K562 (cell line): ENCODE measurements around the gene ITGAD. TPM values are rescaled to one million over a fixed set of nuclear protein-coding genes. Genes with fewer than 3 reads are reported as not detected.
A peak's percentile ranks its signal among the peaks of the same experiment; 100 is the strongest.

Experiments used
- BHLHE40 ChIP-seq: IDR thresholded peaks from 2 replicates; pipeline ENCODE4 v1.6.1; 2011; ENCODE audit warnings: low read length, improper control_type of control experiment
- CBX8 ChIP-seq: fragments of 200-600 bp; sonication (generic); IDR thresholded peaks from 2 replicates; pipeline ENCODE4 v1.6.1; 2012; ENCODE audit warnings: borderline replicate concordance, mixed run types, low read depth, mild to moderate bottlenecking, moderate library complexity, mixed read lengths, low read length, control low read depth, inconsistent platforms; ENCODE audit not compliant: poor library complexity, severe bottlenecking; ENCODE audit errors: extremely low read depth
- NCOA4 ChIP-seq: fragments of 450-650 bp; IDR thresholded peaks from 2 replicates; pipeline ENCODE4 v1.6.1; 2018; ENCODE audit warnings: mild to moderate bottlenecking; ENCODE audit not compliant: partially characterized antibody
- OTX1 ChIP-seq: fragments of 450-650 bp; formaldehyde crosslinking; IDR thresholded peaks from 2 replicates; pipeline ENCODE4 v1.4.0; 2022; ENCODE audit warnings: mild to moderate bottlenecking
- POLR2H ChIP-seq: IDR thresholded peaks from 2 replicates; pipeline ENCODE4 v1.6.1; 2016; ENCODE audit warnings: missing genetic modification characterization, low read depth, mild to moderate bottlenecking, control low read depth, missing compliant biosample characterization, moderate library complexity
- PPARD ChIP-seq: fragments of 250-450 bp; sonication (Bioruptor Pico); IDR thresholded peaks from 2 replicates; pipeline ENCODE4 v1.8.0; 2022; ENCODE audit warnings: inconsistent platforms, mild to moderate bottlenecking, moderate library complexity
- TCF3 ChIP-seq: sonication (generic); formaldehyde crosslinking; IDR thresholded peaks from 2 replicates; pipeline ENCODE4 v1.4.0; 2020; ENCODE audit warnings: mild to moderate bottlenecking, missing genetic modification reagents
- ZFPM2 ChIP-seq: fragments of 250-450 bp; sonication (Bioruptor Pico); IDR thresholded peaks from 2 replicates; pipeline ENCODE4 v1.5.1; 2022; ENCODE audit warnings: mild to moderate bottlenecking
- ZNF146 ChIP-seq: IDR thresholded peaks from one replicate; pipeline ENCODE4 v1.6.1; 2018; ENCODE audit warnings: missing compliant biosample characterization; ENCODE audit not compliant: unreplicated experiment
- ZNF408 ChIP-seq: fragments of 250-450 bp; sonication (Bioruptor Pico); IDR thresholded peaks from 2 replicates; pipeline ENCODE4 v1.4.0; 2020; ENCODE audit warnings: low read depth, mild to moderate bottlenecking, moderate library complexity
- ZNF444 ChIP-seq: fragments of 250-450 bp; sonication (Bioruptor Pico); IDR thresholded peaks from 2 replicates; pipeline ENCODE4 v1.4.0; 2020; ENCODE audit warnings: mild to moderate bottlenecking, moderate library complexity
- ZNF507 ChIP-seq: conservative IDR thresholded peaks from 2 replicates; pipeline ENCODE4 v1.6.1; 2017; ENCODE audit warnings: missing genetic modification characterization, missing compliant biosample characterization
- polyA plus RNA-seq, 8 experiments: library from polyadenylated mRNA; depleted of rRNA in 4 of 8; stranded (reverse) in 5 of 8; unstranded in 3 of 8; fragments of >200 nt; fragmentation: Nextera tagmentation in 2 of 8; fragmentation: Illumina TruSeq in 1 of 8; extraction: Ambion mirVana in 2 of 8; extraction: Trizol in 1 of 8; gene quantifications; 2 replicates each; pipeline versions ENCODE4 v1.2.1 to v1.2.3, GENCODE V29; 2011 to 2014; ENCODE audit warnings: inconsistent platforms in 1 of 8, missing spikeins in 1 of 8
- total RNA-seq, 7 experiments: library from RNA; depleted of rRNA in 6 of 7; stranded (reverse); fragments of >200 nt in 6 of 7; fragmentation: Illumina TruSeq in 2 of 7; extraction: Trizol in 2 of 7; gene quantifications; 2 replicates each; pipeline versions ENCODE4 v1.2.1 to v1.2.3, GENCODE V29; 2011 to 2021; ENCODE audit warnings: low replicate concordance in 1 of 7
- TF ChIP-seq, protein P1 (sequence below), 2 experiments: fragments of 450-650 bp; formaldehyde crosslinking in 1 of 2; IDR thresholded peaks; 2 replicates each; pipeline versions ENCODE4 v1.4.0 to v1.6.1; 2014 to 2020; ENCODE audit warnings: mild to moderate bottlenecking in 2 of 2, borderline replicate concordance in 1 of 2, low read depth in 1 of 2
- TF ChIP-seq, protein P2 (sequence below): fragments of 450-650 bp; IDR thresholded peaks from 2 replicates; pipeline ENCODE4 v1.6.1; 2017; ENCODE audit warnings: antibody characterized with exemption

ITGAD gene
- total and polyA plus RNA-seq, 9 of the 15 experiments (the other 6 are each of a cell fraction or from before 2014, with no cell fraction given), result not detected

- TF ChIP-seq TCF3 (CRISPR knock-in tag), result no peak
- no peak for TF ChIP-seq POLR2H
- no peak for TF ChIP-seq NCOA4
- TF ChIP-seq, protein P1, sequence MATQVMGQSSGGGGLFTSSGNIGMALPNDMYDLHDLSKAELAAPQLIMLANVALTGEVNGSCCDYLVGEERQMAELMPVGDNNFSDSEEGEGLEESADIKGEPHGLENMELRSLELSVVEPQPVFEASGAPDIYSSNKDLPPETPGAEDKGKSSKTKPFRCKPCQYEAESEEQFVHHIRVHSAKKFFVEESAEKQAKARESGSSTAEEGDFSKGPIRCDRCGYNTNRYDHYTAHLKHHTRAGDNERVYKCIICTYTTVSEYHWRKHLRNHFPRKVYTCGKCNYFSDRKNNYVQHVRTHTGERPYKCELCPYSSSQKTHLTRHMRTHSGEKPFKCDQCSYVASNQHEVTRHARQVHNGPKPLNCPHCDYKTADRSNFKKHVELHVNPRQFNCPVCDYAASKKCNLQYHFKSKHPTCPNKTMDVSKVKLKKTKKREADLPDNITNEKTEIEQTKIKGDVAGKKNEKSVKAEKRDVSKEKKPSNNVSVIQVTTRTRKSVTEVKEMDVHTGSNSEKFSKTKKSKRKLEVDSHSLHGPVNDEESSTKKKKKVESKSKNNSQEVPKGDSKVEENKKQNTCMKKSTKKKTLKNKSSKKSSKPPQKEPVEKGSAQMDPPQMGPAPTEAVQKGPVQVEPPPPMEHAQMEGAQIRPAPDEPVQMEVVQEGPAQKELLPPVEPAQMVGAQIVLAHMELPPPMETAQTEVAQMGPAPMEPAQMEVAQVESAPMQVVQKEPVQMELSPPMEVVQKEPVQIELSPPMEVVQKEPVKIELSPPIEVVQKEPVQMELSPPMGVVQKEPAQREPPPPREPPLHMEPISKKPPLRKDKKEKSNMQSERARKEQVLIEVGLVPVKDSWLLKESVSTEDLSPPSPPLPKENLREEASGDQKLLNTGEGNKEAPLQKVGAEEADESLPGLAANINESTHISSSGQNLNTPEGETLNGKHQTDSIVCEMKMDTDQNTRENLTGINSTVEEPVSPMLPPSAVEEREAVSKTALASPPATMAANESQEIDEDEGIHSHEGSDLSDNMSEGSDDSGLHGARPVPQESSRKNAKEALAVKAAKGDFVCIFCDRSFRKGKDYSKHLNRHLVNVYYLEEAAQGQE (IDR thresholded peaks at IDR 0.05; ENCODE audit: borderline replicate concordance), result peak; percentile 64
- TF ChIP-seq, protein P1 (CRISPR knock-in tag; IDR thresholded peaks at IDR 0.05; ENCODE audit: low read depth), result no peak
- TF ChIP-seq BHLHE40, result no peak
- TF ChIP-seq ZNF408 (CRISPR knock-in tag), result no peak
- no peak for TF ChIP-seq PPARD (CRISPR knock-in tag)
- no peak for TF ChIP-seq ZFPM2 (CRISPR knock-in tag)
- no peak for TF ChIP-seq OTX1 (CRISPR knock-in tag)
- TF ChIP-seq ZNF507 (tag), result no peak
- no peak for TF ChIP-seq ZNF444 (CRISPR knock-in tag)
- TF ChIP-seq ZNF146 (CRISPR knock-in tag), result no peak
- TF ChIP-seq, protein P2, sequence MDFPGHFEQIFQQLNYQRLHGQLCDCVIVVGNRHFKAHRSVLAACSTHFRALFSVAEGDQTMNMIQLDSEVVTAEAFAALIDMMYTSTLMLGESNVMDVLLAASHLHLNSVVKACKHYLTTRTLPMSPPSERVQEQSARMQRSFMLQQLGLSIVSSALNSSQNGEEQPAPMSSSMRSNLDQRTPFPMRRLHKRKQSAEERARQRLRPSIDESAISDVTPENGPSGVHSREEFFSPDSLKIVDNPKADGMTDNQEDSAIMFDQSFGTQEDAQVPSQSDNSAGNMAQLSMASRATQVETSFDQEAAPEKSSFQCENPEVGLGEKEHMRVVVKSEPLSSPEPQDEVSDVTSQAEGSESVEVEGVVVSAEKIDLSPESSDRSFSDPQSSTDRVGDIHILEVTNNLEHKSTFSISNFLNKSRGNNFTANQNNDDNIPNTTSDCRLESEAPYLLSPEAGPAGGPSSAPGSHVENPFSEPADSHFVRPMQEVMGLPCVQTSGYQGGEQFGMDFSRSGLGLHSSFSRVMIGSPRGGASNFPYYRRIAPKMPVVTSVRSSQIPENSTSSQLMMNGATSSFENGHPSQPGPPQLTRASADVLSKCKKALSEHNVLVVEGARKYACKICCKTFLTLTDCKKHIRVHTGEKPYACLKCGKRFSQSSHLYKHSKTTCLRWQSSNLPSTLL, result no peak
- TF ChIP-seq CBX8, result no peak
These were observed 10.5 kb upstream of the ITGAD start (continued) for GRCh38 chr16:31382485-31383161.
